Stimulated activated effector memory CD8-positive, alpha-beta T cell treated with anti-CD3 and anti-CD28 coated beads, Interleukin-12 subunit alpha, Interleukin-12 subunit beta, amount 100 ng/mL, for 72 hours (primary cell): ENCODE data around the gene TMEM107.

ENCODE experiments used
- ATAC-seq: fragments of 150-1000 bp; cut with Tn5 transposase; 2 replicates; pipeline ENCODE4 v1.10.0; 2021
- DNase-seq, 2 donors: peaks; one replicate each; pipeline ENCODE4 v3.0.0; 2021 to 2022; ENCODE audit warnings: low spot score in 2 of 2
- H3K27ac Mint-ChIP-seq: one replicate; pipeline ENCODE4 v1.8.0; 2022; ENCODE audit warnings: mild to moderate bottlenecking, mixed read lengths
- H3K36me3 Mint-ChIP-seq: one replicate; pipeline ENCODE4 v1.8.0; 2022; ENCODE audit warnings: mild to moderate bottlenecking, mixed read lengths
- H3K4me1 Mint-ChIP-seq: one replicate; pipeline ENCODE4 v1.8.0; 2022; ENCODE audit warnings: mixed read lengths
- H3K4me3 Mint-ChIP-seq: one replicate; pipeline ENCODE4 v1.8.0; 2022; ENCODE audit warnings: mild to moderate bottlenecking, mixed read lengths
- H3K9me3 Mint-ChIP-seq: one replicate; pipeline ENCODE4 v1.8.0; 2022; ENCODE audit warnings: mixed read lengths

The TMEM107 gene

GRCh38 chr17:8123695-8124349 lies 52.4 kb downstream of the TMEM107 start, which contains the start of gene HES7:
TSS of gene HES7 (minus strand) at chr17:8124106. CDS start at chr17:8124084, 22 bp downstream.
- Mint-ChIP-seq H3K9me3 (no peaks in the 10 kb centered on the region), H3K4me1 (peaks cover 78% of the 10 kb centered on the region), H3K4me3 (peak within 1 kb of the TSS; percentile 82), H3K27ac (peak within 1 kb of the TSS; percentile 100), H3K36me3 (peaks cover 62% of the 10 kb centered on the region)
- ATAC-seq (no peak), DNase-seq (no peak)

GRCh38 chr17:8122924-8123694 lies 53.1 kb downstream of the TMEM107 start:
- peaks cover 69% of the 10 kb centered on the region for H3K36me3 Mint-ChIP-seq
- ATAC-seq (peak; percentile 6), DNase-seq (peak in 1 of 2 donors; percentile 74)
- peak overlapping the region; percentile 82 for H3K4me3 Mint-ChIP-seq
- H3K4me1 Mint-ChIP-seq: peaks cover 85% of the 10 kb centered on the region
- no peaks in the 10 kb centered on the region for H3K9me3 Mint-ChIP-seq
- H3K27ac Mint-ChIP-seq: peak overlapping the region; percentile 36
